Activated CD8-positive, alpha-beta memory T cell treated with anti-CD3 and anti-CD28 coated beads, Interleukin-2, amount 50 U/mL, for 1 hour (primary cell): ENCODE results near the gene C1QTNF12.

Experiments used
- DNase-seq: peaks from one replicate; pipeline ENCODE4 v3.0.0-alpha.2; 2020; ENCODE audit errors: extremely low read depth

Gene C1QTNF12

GRCh38 chr1:1228596-1229321, 17.8 kb downstream of the C1QTNF12 start:
- no peak for DNase-seq

- no peak for DNase-seq
Observed at GRCh38 chr1:1228187-1228586, 18.3 kb downstream of the C1QTNF12 start.

- no peak for DNase-seq
Observed at GRCh38 chr1:1227386-1227785, 19.1 kb downstream of the C1QTNF12 start.

- DNase-seq, result no peak
Observed at GRCh38 chr1:1226566-1227362, 19.8 kb downstream of the C1QTNF12 start.

GRCh38 chr1:1225913-1226312, 20.6 kb downstream of the C1QTNF12 start:
- DNase-seq, result no peak

GRCh38 chr1:1225238-1225845, 21.2 kb downstream of the C1QTNF12 start:
- no peak for DNase-seq

- no peak for DNase-seq
Observed at GRCh38 chr1:1223891-1224290, 22.6 kb downstream of the C1QTNF12 start.

GRCh38 chr1:1223321-1223720, 23.2 kb downstream of the C1QTNF12 start:
- no peak for DNase-seq

- no peak for DNase-seq
Observed at GRCh38 chr1:1222575-1223225, 23.8 kb downstream of the C1QTNF12 start.

GRCh38 chr1:1221887-1222574, 24.5 kb downstream of the C1QTNF12 start:
- DNase-seq, result no peak

- no peak for DNase-seq
Observed at GRCh38 chr1:1220197-1220596, 26.3 kb downstream of the C1QTNF12 start.

GRCh38 chr1:1219341-1219740, 27.2 kb downstream of the C1QTNF12 start:
- DNase-seq, result no peak

GRCh38 chr1:1218524-1219200, 27.9 kb downstream of the C1QTNF12 start:
- DNase-seq, result no peak

GRCh38 chr1:1217621-1218523, 28.6 kb downstream of the C1QTNF12 start:
- DNase-seq, result no peak

GRCh38 chr1:1216770-1217620, 29.5 kb downstream of the C1QTNF12 start:
- no peak for DNase-seq

GRCh38 chr1:1215881-1216605, 30.5 kb downstream of the C1QTNF12 start:
- DNase-seq, result no peak

GRCh38 chr1:1215080-1215676, 31.3 kb downstream of the C1QTNF12 start:
- no peak for DNase-seq
